Fibroblast of the aortic adventitia (primary cell): ENCODE results near the gene DISP1. TPM values are rescaled to one million over a fixed set of nuclear protein-coding genes. Genes with fewer than 3 reads are reported as not detected.
"Not testable (repeated sequence)": the region's sequence is repeated elsewhere in the genome, so short reads cannot be mapped to it uniquely, and the experiment has no call there.

Experiments used
- DNase-seq: peaks from one replicate; pipeline ENCODE4 v3.0.0-alpha.2; 2010; ENCODE audit warnings: low read depth
- H3K4me3 ChIP-seq: 2 replicates; pipeline ENCODE4 v1.5.1; 2011; ENCODE audit warnings: low read depth, mild to moderate bottlenecking, control low read depth, low read length, moderate library complexity
- total RNA-seq: library from RNA; depleted of rRNA; stranded (reverse); fragments of >200 nt; gene quantifications from 2 replicates; pipeline ENCODE4 v1.2.3, GENCODE V29; 2012; ENCODE audit warnings: low replicate concordance
- TF ChIP-seq, protein P1 (sequence below): IDR thresholded peaks from 2 replicates; pipeline ENCODE4 v1.5.1; 2011; ENCODE audit warnings: mild to moderate bottlenecking, low read length, control low read depth, inconsistent platforms; ENCODE audit not compliant: insufficient read depth

Gene DISP1
- total RNA-seq, 1 donor: 8.4 TPM

DNA sequence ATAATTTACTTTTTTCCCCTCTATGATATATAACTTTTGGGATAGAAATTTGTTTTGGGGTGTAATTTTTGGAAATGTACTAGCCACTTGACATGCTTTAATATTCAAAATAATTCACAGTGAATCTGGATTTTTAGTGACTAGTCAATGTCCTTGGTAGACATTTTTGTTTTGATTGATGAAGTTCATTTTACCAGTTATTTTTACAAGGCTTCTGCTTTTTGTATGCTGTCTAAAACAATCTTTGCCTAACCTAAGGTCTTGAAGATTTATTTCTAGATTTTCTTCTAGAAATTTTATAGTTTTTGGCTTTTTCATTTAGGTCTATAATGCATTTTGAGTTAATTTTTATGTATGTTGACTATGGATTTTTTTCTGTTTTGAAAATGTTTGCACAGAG lies 30.9 kb downstream of the DISP1 start:
- H3K4me3 ChIP-seq: no peak overlapping the region
- no peak for DNase-seq
- TF ChIP-seq, protein P1, sequence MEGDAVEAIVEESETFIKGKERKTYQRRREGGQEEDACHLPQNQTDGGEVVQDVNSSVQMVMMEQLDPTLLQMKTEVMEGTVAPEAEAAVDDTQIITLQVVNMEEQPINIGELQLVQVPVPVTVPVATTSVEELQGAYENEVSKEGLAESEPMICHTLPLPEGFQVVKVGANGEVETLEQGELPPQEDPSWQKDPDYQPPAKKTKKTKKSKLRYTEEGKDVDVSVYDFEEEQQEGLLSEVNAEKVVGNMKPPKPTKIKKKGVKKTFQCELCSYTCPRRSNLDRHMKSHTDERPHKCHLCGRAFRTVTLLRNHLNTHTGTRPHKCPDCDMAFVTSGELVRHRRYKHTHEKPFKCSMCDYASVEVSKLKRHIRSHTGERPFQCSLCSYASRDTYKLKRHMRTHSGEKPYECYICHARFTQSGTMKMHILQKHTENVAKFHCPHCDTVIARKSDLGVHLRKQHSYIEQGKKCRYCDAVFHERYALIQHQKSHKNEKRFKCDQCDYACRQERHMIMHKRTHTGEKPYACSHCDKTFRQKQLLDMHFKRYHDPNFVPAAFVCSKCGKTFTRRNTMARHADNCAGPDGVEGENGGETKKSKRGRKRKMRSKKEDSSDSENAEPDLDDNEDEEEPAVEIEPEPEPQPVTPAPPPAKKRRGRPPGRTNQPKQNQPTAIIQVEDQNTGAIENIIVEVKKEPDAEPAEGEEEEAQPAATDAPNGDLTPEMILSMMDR: no peak

DNA sequence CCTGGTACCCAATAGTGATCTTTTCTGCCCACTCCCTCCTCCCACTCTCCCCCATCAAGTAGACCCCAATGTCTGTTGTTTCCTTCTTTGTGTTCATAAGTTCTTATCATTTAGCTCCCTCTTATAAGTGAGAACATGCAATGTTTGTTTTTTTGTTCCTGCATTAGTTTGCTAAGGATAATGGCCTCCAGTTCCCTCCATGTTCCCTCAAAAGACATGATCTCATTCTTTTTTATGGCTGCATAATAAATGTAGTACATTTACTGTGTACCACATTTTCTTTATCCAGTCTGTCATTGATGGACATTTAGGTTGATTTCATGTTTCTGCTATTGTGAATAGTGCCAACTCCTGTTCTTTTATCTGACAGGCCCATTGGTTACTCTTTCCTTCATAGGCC lies 35.7 kb downstream of the DISP1 start:
- not testable (repeated sequence) for DNase-seq, H3K4me3 ChIP-seq

DNA sequence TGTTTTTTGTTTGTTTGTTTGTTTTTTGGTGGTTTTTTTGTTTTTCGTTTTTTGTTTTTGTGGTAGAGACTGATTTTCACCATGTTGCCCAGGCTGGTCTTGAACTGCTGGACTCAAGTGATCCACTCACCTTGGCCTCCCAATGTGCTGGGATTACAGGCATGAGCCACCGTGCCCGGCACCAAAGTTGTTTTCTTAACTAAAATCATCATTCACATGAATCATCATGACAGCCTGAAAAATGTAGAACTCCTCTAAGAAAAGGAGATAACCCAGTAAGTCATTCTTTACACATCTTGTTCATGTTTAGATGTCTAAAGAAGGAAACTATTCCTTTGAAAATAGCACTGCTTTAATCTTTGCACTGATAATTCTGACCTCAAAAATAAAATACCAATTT lies 37.5 kb downstream of the DISP1 start:
- TF ChIP-seq, protein P1: no peak
- DNase-seq: peak; percentile 83
- no peak overlapping the region for H3K4me3 ChIP-seq

DNA sequence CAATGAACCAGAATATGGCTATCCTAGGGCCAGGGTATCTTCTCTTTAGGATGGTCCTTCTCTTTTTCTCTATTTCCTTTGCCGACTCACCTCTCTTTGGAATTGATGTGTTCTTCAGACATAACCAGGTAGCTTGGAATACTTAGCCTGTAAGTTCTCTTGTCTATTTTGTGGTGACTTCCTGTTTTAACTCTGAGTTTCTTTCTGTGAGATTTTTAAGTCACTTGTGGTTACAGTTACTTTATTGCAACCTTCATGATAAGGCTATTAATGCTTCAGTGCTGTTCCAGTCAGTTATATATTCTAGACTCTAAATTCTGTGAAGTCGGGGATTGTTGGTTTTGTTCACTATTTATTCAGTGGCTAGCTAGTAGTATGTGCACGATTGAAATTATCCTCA lies 46.2 kb downstream of the DISP1 start:
- no peak overlapping the region for H3K4me3 ChIP-seq
- TF ChIP-seq, protein P1: no peak
- no peak for DNase-seq

Other genes starting within 250 kb of the DISP1 start
- gene TAF1A, start 225.1 kb upstream of the DISP1 start, total RNA-seq: 11.8 and 16.5 TPM in 2 replicates
- gene MIA3, start 196.9 kb upstream of the DISP1 start, total RNA-seq: 61.5 and 81.0 TPM in 2 replicates
- 35.6 and 119 TPM in 2 replicates for gene AIDA, start 102.5 kb upstream of the DISP1 start, total RNA-seq
- 67.5 and 101 TPM in 2 replicates for gene BROX, start 102.5 kb upstream of the DISP1 start, total RNA-seq
- not detected in 2 replicates for gene FAM177B, start 77.8 kb upstream of the DISP1 start, total RNA-seq